ENCODE measurements around the gene ERCC1. TPM values are rescaled to one million over a fixed set of nuclear protein-coding genes. Genes with fewer than 3 reads are reported as not detected.

The ERCC1 gene
- polyA plus RNA-seq, 1 of the 3 experiments (the other 2 are of a cell fraction), result 95.3 TPM

- Histone ChIP-seq H3K4me2 (peak overlapping the region; percentile 79), H3K9me3 (no peaks in the 10 kb centered on the region)
- TF ChIP-seq ELF1 (IDR thresholded peaks at IDR 0.05) (no peak; the same call in 1 of the 2 replicates), JUND (IDR thresholded peaks at IDR 0.05) (peak; percentile 40; the same call in 1 of the 2 replicates), RFX5 (IDR thresholded peaks at IDR 0.05; ENCODE audit: low read length) (no peak), TCF12 (IDR thresholded peaks at IDR 0.05) (peak; percentile 30; the same call in 1 of the 2 replicates), PBX3 (IDR thresholded peaks at IDR 0.05) (no peak), GATA2 (CRISPR knock-in tag; IDR thresholded peaks at IDR 0.05) (no peak), SIN3A (IDR thresholded peaks at IDR 0.05; ENCODE audit: borderline replicate concordance, low read depth, low read length) (0 out of 2 replicates have a peak, but pooled peaks have one; percentile 53), EZH2phosphoT487 (IDR thresholded peaks at IDR 0.05; ENCODE audit: borderline replicate concordance, low read depth) (no peak), IRF3 (IDR thresholded peaks at IDR 0.05; ENCODE audit: low read depth, low read length) (no peak), MEF2A (IDR thresholded peaks at IDR 0.05; ENCODE audit: borderline replicate concordance, low read depth) (no peak), RCOR1 (IDR thresholded peaks at IDR 0.05; ENCODE audit: low read length) (no peak), FOXJ3 (CRISPR knock-in tag; IDR thresholded peaks at IDR 0.05) (no peak), ZBTB33 (IDR thresholded peaks at IDR 0.05; ENCODE audit: borderline replicate concordance, low read depth) (no peak), MAX (IDR thresholded peaks at IDR 0.05; ENCODE audit: low read depth) (peak; percentile 52; the same call in 1 of the 2 replicates), NFIC (IDR thresholded peaks at IDR 0.05; ENCODE audit: borderline replicate concordance) (no peak), USF2 (IDR thresholded peaks at IDR 0.05; ENCODE audit: borderline replicate concordance, low read depth, low read length) (no peak), REST (IDR thresholded peaks at IDR 0.05; ENCODE audit: low read depth, low read length) (no peak), TAF1 (IDR thresholded peaks at IDR 0.05; ENCODE audit: borderline replicate concordance, low read depth, low read length) (no peak), RXRA (IDR thresholded peaks at IDR 0.05; ENCODE audit: borderline replicate concordance, low read depth) (no peak), POLR2AphosphoS5 (IDR thresholded peaks at IDR 0.05; ENCODE audit: low read depth, low read length) (peak; percentile 51; the same call in 1 of the 2 replicates), GABPA (IDR thresholded peaks at IDR 0.05; ENCODE audit: low read depth) (peak; percentile 60; the same call in 1 of the 2 replicates), CHD2 (IDR thresholded peaks at IDR 0.05; ENCODE audit: low read length, partially characterized antibody) (peak; percentile 6)
These were observed 20.0 kb upstream of the ERCC1 start for GRCh38 chr19:45443462-45444317.

More at GRCh38 chr19:45443462-45444317, 20.0 kb upstream of the ERCC1 start:
- Histone ChIP-seq H3K79me2 (ENCODE audit: insufficient read depth) (no peaks in the 10 kb centered on the region; the same call in 1 of the 2 replicates), H4K20me1 (ENCODE audit: insufficient read depth) (no peaks in the 10 kb centered on the region), H3K9me2 (no peaks in the 10 kb centered on the region), H3K36me3 (replicated peaks in 1 of 2; ENCODE audit: control insufficient read depth in 1 of 2, insufficient read depth in 2 of 2, low read length in 1 of 2) (no peaks in the 10 kb centered on the region), H3F3A (replicated peaks; ENCODE audit: insufficient read depth) (peaks cover 32% of the 10 kb centered on the region), H3K27me3 (ENCODE audit: insufficient read depth) (no peaks in the 10 kb centered on the region), H3K9ac (peak overlapping the region; percentile 83), H3K27ac (ENCODE audit: low read depth in 2 of 2, low read length in 1 of 2) (peak overlapping the region; percentile 70 to 96), H2AFZ (ENCODE audit: low read depth) (no peak overlapping the region), H3K4me3 (ENCODE audit: low read depth in 2 of 2, low read length in 1 of 2) (peak overlapping the region; percentile 54 to 60), H3K4me1 (ENCODE audit: control insufficient read depth in 1 of 2, insufficient read depth in 2 of 2, low read depth in 1 of 2, low read length in 1 of 2) (peaks cover 5 to 16% of the 10 kb centered on the region in 2 experiments; a peak in 1 of 4 replicates)
- 3% methylated on average over 28 of the region's 49 CpGs for WGBS (ENCODE audit: low lambda C conversion rate)
- ChIA-PET POLR2A (no interaction called here), CTCF (interaction anchor here (1.6 to 15.0 kb wide), 2 partner anchors 15 to 30 kb away, joined by 3 to 870 read pairs; partner anchors contain the start of gene FOSB)
- DNase-seq, result peak; percentile 97

Data from SK-N-SH (cell line).